Progenitor cell of endocrine pancreas (in vitro differentiated cells): ENCODE data around the gene PYY. TPM values are rescaled to one million over a fixed set of nuclear protein-coding genes. Genes with fewer than 3 reads are reported as not detected.

Source experiments
- DNase-seq: peaks from one replicate; pipeline ENCODE4 v3.0.0; 2021; ENCODE audit warnings: low spot score; ENCODE audit not compliant: unreplicated experiment
- H3K27ac Mint-ChIP-seq: 2 replicates; pipeline ENCODE4 v1.8.0; 2021; ENCODE audit warnings: mild to moderate bottlenecking, moderate library complexity, mixed read lengths
- H3K27me3 Mint-ChIP-seq: 2 replicates; pipeline ENCODE4 v1.8.0; 2021; ENCODE audit warnings: mixed read lengths
- H3K36me3 Mint-ChIP-seq: 2 replicates; pipeline ENCODE4 v1.8.0; 2022; ENCODE audit warnings: mixed read lengths; ENCODE audit not compliant: insufficient read depth
- H3K4me1 Mint-ChIP-seq: 2 replicates; pipeline ENCODE4 v1.8.0; 2021; ENCODE audit warnings: low read depth, mixed read lengths
- H3K4me3 Mint-ChIP-seq: 2 replicates; pipeline ENCODE4 v1.8.0; 2021; ENCODE audit warnings: low read depth, mild to moderate bottlenecking, moderate library complexity, mixed read lengths
- H3K9me3 Mint-ChIP-seq: 2 replicates; pipeline ENCODE4 v1.8.0; 2021; ENCODE audit warnings: low read depth, mixed read lengths
- total RNA-seq: library from RNA; stranded (reverse); gene quantifications from 2 replicates; pipeline ENCODE4 v1.2.1, GENCODE V29; 2021
- TF ChIP-seq, protein P1 (sequence below): fragments of 200-600 bp; sonication (generic); IDR thresholded peaks from one replicate; pipeline ENCODE4 v1.5.0; 2021; ENCODE audit warnings: antibody characterized with exemption, mild to moderate bottlenecking; ENCODE audit not compliant: unreplicated experiment

The PYY gene
- total RNA-seq, 1 donor from 2014 or later: 0.84 TPM

DNA sequence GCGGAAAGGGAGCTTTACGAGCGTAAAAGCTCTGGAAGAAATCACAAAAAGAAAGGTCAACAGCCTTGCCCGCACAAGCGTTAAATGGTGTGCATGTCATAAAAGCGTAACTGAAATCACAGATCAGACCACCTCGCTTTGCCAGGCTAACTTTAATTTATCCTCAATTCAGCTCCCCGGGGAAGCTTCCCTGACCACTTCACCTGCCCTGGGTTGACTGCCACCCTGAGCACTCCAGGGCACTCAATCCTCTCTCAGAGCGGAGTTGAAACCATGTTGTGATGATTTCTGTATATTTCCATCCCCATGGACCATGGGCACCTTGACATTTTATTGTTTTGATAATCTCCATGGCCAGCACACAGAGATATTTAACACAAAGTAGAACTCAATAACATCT, 34.6 kb upstream of the PYY start:
- TF ChIP-seq, protein P1, sequence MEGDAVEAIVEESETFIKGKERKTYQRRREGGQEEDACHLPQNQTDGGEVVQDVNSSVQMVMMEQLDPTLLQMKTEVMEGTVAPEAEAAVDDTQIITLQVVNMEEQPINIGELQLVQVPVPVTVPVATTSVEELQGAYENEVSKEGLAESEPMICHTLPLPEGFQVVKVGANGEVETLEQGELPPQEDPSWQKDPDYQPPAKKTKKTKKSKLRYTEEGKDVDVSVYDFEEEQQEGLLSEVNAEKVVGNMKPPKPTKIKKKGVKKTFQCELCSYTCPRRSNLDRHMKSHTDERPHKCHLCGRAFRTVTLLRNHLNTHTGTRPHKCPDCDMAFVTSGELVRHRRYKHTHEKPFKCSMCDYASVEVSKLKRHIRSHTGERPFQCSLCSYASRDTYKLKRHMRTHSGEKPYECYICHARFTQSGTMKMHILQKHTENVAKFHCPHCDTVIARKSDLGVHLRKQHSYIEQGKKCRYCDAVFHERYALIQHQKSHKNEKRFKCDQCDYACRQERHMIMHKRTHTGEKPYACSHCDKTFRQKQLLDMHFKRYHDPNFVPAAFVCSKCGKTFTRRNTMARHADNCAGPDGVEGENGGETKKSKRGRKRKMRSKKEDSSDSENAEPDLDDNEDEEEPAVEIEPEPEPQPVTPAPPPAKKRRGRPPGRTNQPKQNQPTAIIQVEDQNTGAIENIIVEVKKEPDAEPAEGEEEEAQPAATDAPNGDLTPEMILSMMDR: no peak
- H3K27me3 Mint-ChIP-seq: peaks cover 50% of the 10 kb centered on the region
- no peak overlapping the region for H3K4me3 Mint-ChIP-seq
- no peaks in the 10 kb centered on the region for H3K36me3 Mint-ChIP-seq
- no peak overlapping the region for H3K27ac Mint-ChIP-seq
- no peaks in the 10 kb centered on the region for H3K9me3 Mint-ChIP-seq
- H3K4me1 Mint-ChIP-seq: peaks cover 2% of the 10 kb centered on the region
- no peak for DNase-seq

DNA sequence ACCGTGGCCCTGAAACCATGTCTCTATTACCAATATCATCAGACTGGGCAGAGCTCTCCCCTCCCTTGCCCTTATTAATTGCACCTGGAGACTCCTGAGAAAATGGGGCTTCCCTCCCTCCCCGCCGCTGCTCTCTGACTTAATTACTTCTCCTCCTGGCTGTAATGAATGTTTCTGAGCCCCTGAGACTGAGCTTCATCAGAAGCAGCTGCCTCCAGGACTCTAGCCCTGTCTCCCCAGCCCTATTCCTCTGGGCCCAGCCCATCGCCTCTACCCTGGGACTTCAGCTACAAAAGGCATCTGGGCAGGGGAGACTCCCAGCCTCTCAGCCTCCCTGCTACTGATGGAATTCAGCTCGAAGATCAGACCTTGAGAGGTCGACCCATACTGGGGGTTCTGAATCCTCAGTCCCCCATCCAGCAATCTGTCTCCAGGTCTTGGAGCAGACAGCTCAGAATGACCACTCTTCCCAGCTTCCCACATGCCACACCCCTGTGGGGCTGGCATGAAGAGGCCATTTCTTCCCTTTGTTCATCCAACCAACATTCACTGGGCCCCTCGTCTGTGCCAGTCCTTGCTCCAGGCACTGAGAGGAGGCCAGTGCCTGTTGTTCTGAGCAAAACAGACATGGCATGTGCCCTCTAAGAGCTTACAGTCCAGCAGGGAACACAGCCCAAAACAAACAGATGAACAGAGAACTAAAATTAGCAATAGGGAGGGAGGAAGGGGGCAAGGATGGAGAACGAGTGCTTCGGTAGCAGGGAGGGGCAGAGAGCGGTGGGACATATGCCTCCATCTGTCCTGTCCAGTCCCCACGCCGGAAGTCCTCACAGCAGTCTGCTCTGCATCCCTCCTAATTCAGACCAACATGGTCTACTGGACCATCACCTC, 33.6 kb upstream of the PYY start:
- H3K36me3 Mint-ChIP-seq: no peaks in the 10 kb centered on the region
- peaks cover 59% of the 10 kb centered on the region for H3K27me3 Mint-ChIP-seq
- no peak overlapping the region for H3K27ac Mint-ChIP-seq
- no peak for DNase-seq
- no peaks in the 10 kb centered on the region for H3K9me3 Mint-ChIP-seq
- TF ChIP-seq, protein P1: no peak
- H3K4me1 Mint-ChIP-seq: peaks cover 2% of the 10 kb centered on the region
- no peak overlapping the region for H3K4me3 Mint-ChIP-seq

DNA sequence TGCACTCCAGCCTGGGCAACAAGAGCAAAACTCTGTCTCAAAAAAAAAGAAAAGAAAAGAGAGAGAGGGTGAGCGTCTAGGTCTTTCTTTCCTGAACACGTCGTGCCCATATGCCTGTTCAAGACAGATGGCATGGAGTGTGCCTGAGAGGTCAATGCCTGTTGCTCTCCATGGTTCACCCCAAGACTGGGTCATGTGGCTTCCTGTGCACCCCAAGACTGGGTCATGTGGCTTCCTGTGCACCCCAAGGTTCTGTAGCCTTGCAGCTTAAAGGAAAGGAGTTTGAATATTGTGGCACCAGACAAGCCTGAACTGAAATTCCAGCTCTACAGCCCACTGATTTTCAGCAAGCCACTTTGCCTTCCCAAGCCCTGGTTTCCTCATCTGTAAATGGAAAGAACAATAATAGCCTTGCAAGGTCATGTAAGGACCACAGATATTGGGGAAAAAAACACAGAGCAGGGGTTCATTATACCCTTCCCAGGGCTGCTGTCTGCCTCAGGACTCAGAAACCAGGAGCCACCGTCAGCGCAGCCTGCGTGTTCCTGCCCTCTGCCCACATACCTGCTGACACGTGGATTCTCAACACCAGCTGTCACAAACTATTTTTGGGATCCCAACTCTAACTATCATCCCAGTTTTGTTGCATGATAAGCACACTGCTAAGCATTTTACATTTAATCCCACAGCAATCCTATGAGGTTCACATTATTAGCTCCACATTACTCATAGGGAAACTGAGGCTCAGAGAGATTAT, 32.7 kb upstream of the PYY start:
- Mint-ChIP-seq H3K27me3 (peaks cover 66% of the 10 kb centered on the region), H3K27ac (no peak overlapping the region), H3K4me1 (peaks cover 2% of the 10 kb centered on the region), H3K36me3 (no peaks in the 10 kb centered on the region), H3K9me3 (no peaks in the 10 kb centered on the region), H3K4me3 (no peak overlapping the region)
- TF ChIP-seq, protein P1: no peak
- DNase-seq: no peak

- no peaks in the 10 kb centered on the region for H3K36me3 Mint-ChIP-seq
- TF ChIP-seq, protein P1: no peak
- H3K27ac Mint-ChIP-seq: no peak overlapping the region
- H3K27me3 Mint-ChIP-seq: peaks cover 76% of the 10 kb centered on the region
- DNase-seq: no peak
- H3K4me1 Mint-ChIP-seq: peaks cover 2% of the 10 kb centered on the region
- no peaks in the 10 kb centered on the region for H3K9me3 Mint-ChIP-seq
- peak overlapping the region; percentile 40 for H3K4me3 Mint-ChIP-seq
Observed at GRCh38 chr17:43984521-43984920, 30.8 kb upstream of the PYY start.
